H9 (cell line): ENCODE measurements around the gene CXXC1. TPM values are rescaled to one million over a fixed set of nuclear protein-coding genes. Genes with fewer than 3 reads are reported as not detected.

ENCODE experiments used
- DNase-seq: peaks from one replicate; pipeline ENCODE4 v3.0.0-alpha.2; 2017
- H2AFZ ChIP-seq: one replicate; pipeline ENCODE4 v1.6.1; 2013; ENCODE audit warnings: mild to moderate bottlenecking, low read length, control low read depth, moderate library complexity
- H2AK5ac ChIP-seq: 2 replicates; pipeline ENCODE4 v1.6.1; 2013; ENCODE audit warnings: low read length, control low read depth, mixed read lengths; ENCODE audit not compliant: insufficient read length
- H2BK120ac ChIP-seq: one replicate; pipeline ENCODE4 v1.6.1; 2013; ENCODE audit warnings: low read depth, mild to moderate bottlenecking, low read length, control low read depth, inconsistent platforms; ENCODE audit not compliant: poor library complexity, severe bottlenecking
- H2BK12ac ChIP-seq: 2 replicates; pipeline ENCODE4 v1.6.1; 2013; ENCODE audit warnings: low read length, control low read depth, mixed read lengths, low read depth; ENCODE audit not compliant: insufficient read length
- H2BK15ac ChIP-seq: 2 replicates; pipeline ENCODE4 v1.6.1; 2013; ENCODE audit warnings: low read depth, low read length, control low read depth
- H2BK20ac ChIP-seq: one replicate; pipeline ENCODE4 v1.6.1; 2013; ENCODE audit warnings: low read depth, mild to moderate bottlenecking, low read length, control low read depth, inconsistent platforms; ENCODE audit not compliant: poor library complexity, severe bottlenecking
- H2BK5ac ChIP-seq: 2 replicates; pipeline ENCODE4 v1.6.1; 2013; ENCODE audit warnings: low read length, control low read depth, mixed read lengths; ENCODE audit not compliant: insufficient read length
- H3K14ac ChIP-seq: 2 replicates; pipeline ENCODE4 v1.6.1; 2013; ENCODE audit warnings: low read length, control low read depth; ENCODE audit not compliant: insufficient read depth
- H3K18ac ChIP-seq: 2 replicates; pipeline ENCODE4 v1.6.1; 2013; ENCODE audit warnings: low read depth, mild to moderate bottlenecking, mixed read lengths, low read length, control low read depth; ENCODE audit not compliant: insufficient read length
- H3K23ac ChIP-seq: 2 replicates; pipeline ENCODE4 v1.6.1; 2013; ENCODE audit warnings: low read length, control low read depth, mixed read lengths, low read depth; ENCODE audit not compliant: insufficient read length
- H3K23me2 ChIP-seq: 2 replicates; pipeline ENCODE4 v1.6.1; 2013; ENCODE audit warnings: low read depth, mild to moderate bottlenecking, mixed read lengths, low read length, control low read depth; ENCODE audit not compliant: insufficient read length, poor library complexity, severe bottlenecking
- H3K27ac ChIP-seq: 2 replicates; pipeline ENCODE4 v1.5.1; 2013; ENCODE audit warnings: low read length, control low read depth, mixed read lengths, low read depth; ENCODE audit not compliant: insufficient read length
- H3K27me3 ChIP-seq: 2 replicates; pipeline ENCODE4 v1.6.1; 2013; ENCODE audit warnings: low read length, control low read depth, inconsistent platforms; ENCODE audit not compliant: insufficient read depth
- H3K4ac ChIP-seq: 2 replicates; pipeline ENCODE4 v1.6.1; 2013; ENCODE audit warnings: low read depth, mild to moderate bottlenecking, control low read depth, inconsistent platforms, low read length, moderate library complexity
- H3K4me1 ChIP-seq: 2 replicates; pipeline ENCODE4 v1.6.1; 2013; ENCODE audit warnings: low read length, control low read depth, inconsistent platforms; ENCODE audit not compliant: insufficient read depth
- H3K4me2 ChIP-seq: 2 replicates; pipeline ENCODE4 v1.6.1; 2013; ENCODE audit warnings: low read length, control low read depth, mixed read lengths; ENCODE audit not compliant: insufficient read length, insufficient read depth
- H3K56ac ChIP-seq: 2 replicates; pipeline ENCODE4 v1.6.1; 2013; ENCODE audit warnings: low read depth, mild to moderate bottlenecking, mixed read lengths, low read length, control low read depth; ENCODE audit not compliant: insufficient read length
- H3K79me1 ChIP-seq: 2 replicates; pipeline ENCODE4 v1.6.1; 2013; ENCODE audit warnings: low read depth, mild to moderate bottlenecking, moderate library complexity, low read length, control low read depth, inconsistent platforms; ENCODE audit not compliant: insufficient read depth, poor library complexity, severe bottlenecking
- H3K79me2 ChIP-seq: 2 replicates; pipeline ENCODE4 v1.6.1; 2013; ENCODE audit warnings: low read length, control low read depth, inconsistent platforms; ENCODE audit not compliant: insufficient read depth
- H3K9ac ChIP-seq: 2 replicates; pipeline ENCODE4 v1.6.1; 2013; ENCODE audit warnings: low read length, control low read depth, mixed read lengths; ENCODE audit not compliant: insufficient read length; ENCODE audit errors: extremely low read depth
- H3K9me3 ChIP-seq: one replicate; pipeline ENCODE4 v1.6.1; 2013; ENCODE audit warnings: low read depth, low read length, inconsistent platforms; ENCODE audit not compliant: control insufficient read depth
- H3T11ph ChIP-seq: one replicate; pipeline ENCODE4 v1.6.1; 2013; ENCODE audit warnings: mild to moderate bottlenecking, low read length, control low read depth, inconsistent platforms
- H4K20me1 ChIP-seq: one replicate; pipeline ENCODE4 v1.6.1; 2013; ENCODE audit not compliant: control insufficient read depth, insufficient read length, insufficient read depth
- H4K5ac ChIP-seq: 2 replicates; pipeline ENCODE4 v1.6.1; 2013; ENCODE audit warnings: low read depth, mild to moderate bottlenecking, mixed read lengths, low read length, control low read depth; ENCODE audit not compliant: insufficient read length
- H4K8ac ChIP-seq: replicated peaks from 2 replicates; pipeline ENCODE4 v1.6.1; 2013; ENCODE audit warnings: low read length, control low read depth, mixed read lengths, low read depth; ENCODE audit not compliant: insufficient read length
- H4K91ac ChIP-seq: 2 replicates; pipeline ENCODE4 v1.6.1; 2013; ENCODE audit warnings: low read depth, mild to moderate bottlenecking, moderate library complexity, mixed read lengths, low read length, control low read depth; ENCODE audit not compliant: insufficient read length
- H3K27ac Mint-ChIP-seq, 3 experiments: 2 replicates in 2 of 3; 3 replicates in 1 of 3; pipeline ENCODE4 v1.8.0; 2020 to 2021; ENCODE audit warnings: mixed read lengths in 3 of 3, mild to moderate bottlenecking in 1 of 3, moderate library complexity in 1 of 3
- H3K27me3 Mint-ChIP-seq: 2 replicates; pipeline ENCODE4 v1.8.0; 2021; ENCODE audit warnings: low read depth, mild to moderate bottlenecking, moderate library complexity, mixed read lengths
- H3K36me3 Mint-ChIP-seq, 3 experiments: 2 replicates in 2 of 3; 3 replicates in 1 of 3; pipeline ENCODE4 v1.8.0; 2020 to 2021; ENCODE audit warnings: low read depth in 3 of 3, mixed read lengths in 3 of 3; ENCODE audit not compliant: insufficient read depth in 1 of 3
- H3K4me1 Mint-ChIP-seq, 2 experiments: 2 replicates each; pipeline ENCODE4 v1.8.0; 2020; ENCODE audit warnings: mixed read lengths in 2 of 2
- H3K4me3 Mint-ChIP-seq, 2 experiments: 2 replicates in 1 of 2; 3 replicates in 1 of 2; pipeline ENCODE4 v1.8.0; 2020 to 2021; ENCODE audit warnings: mild to moderate bottlenecking in 2 of 2, mixed read lengths in 2 of 2, moderate library complexity in 1 of 2
- H3K9me3 Mint-ChIP-seq, 2 experiments: 2 replicates in 1 of 2; 3 replicates in 1 of 2; pipeline ENCODE4 v1.8.0; 2020; ENCODE audit warnings: mild to moderate bottlenecking in 2 of 2, mixed read lengths in 2 of 2, moderate library complexity in 1 of 2
- CTCF ChIP-seq: fragments of 200-600 bp; sonication (generic); conservative IDR thresholded peaks from 3 replicates; pipeline ENCODE4 v1.8.0; 2021; ENCODE audit warnings: antibody characterized with exemption, mild to moderate bottlenecking
- WGBS: extraction: QIAGEN DNeasy Blood & Tissue Kit; methylation state at CpG from one replicate; pipeline ENCODE4 v1.1.7; 2013; ENCODE audit warnings: missing lambda C conversion rate, low lambda C conversion rate, mixed read lengths; ENCODE audit not compliant: insufficient read length; ENCODE audit errors: extremely low coverage; 5-methylcytosine and 5-hydroxymethylcytosine counted together
- total RNA-seq: library from RNA; stranded (reverse); gene quantifications from 2 replicates; pipeline ENCODE4 v1.2.1, GENCODE V29; 2021

The CXXC1 gene
- total RNA-seq, 1 experiment from 2014 or later = 95.9 TPM

- no peak overlapping the region for H2BK12ac ChIP-seq
- no peak overlapping the region for H2BK5ac ChIP-seq
- H2AK5ac ChIP-seq = no peak overlapping the region
- H3T11ph ChIP-seq = no peak overlapping the region
- no peak overlapping the region for H2AFZ ChIP-seq
- no peak overlapping the region for H3K27ac ChIP-seq
- H3K23me2 ChIP-seq = peaks cover 15% of the 10 kb centered on the region
- no peak overlapping the region for H2BK120ac ChIP-seq
- H3K27me3 Mint-ChIP-seq = no peaks in the 10 kb centered on the region
- H3K79me2 ChIP-seq = no peaks in the 10 kb centered on the region; the same call in 1 of the 2 replicates
- no peak overlapping the region for H4K91ac ChIP-seq
- WGBS = no CpG with 5 or more reads among the region's 29 CpGs
- H3K9me3 Mint-ChIP-seq = no peaks in the 10 kb centered on the region; a peak in 1 of 5 replicates
- H4K5ac ChIP-seq = no peak overlapping the region
- no peak overlapping the region for H3K4me2 ChIP-seq
- no peak overlapping the region for H3K9ac ChIP-seq
- no peaks in the 10 kb centered on the region for H4K20me1 ChIP-seq
- peak overlapping the region in 1 of 3 experiments; percentile 59; a peak in 2 of 7 replicates for H3K27ac Mint-ChIP-seq
- H3K4me3 Mint-ChIP-seq = no peak overlapping the region
- DNase-seq = no peak
- no peak overlapping the region for H3K23ac ChIP-seq
- H3K27me3 ChIP-seq = no peaks in the 10 kb centered on the region
- H3K79me1 ChIP-seq = no peaks in the 10 kb centered on the region
- H3K56ac ChIP-seq = no peak overlapping the region
- peaks cover 40 to 52% (median 52%) of the 10 kb centered on the region in 3 experiments; a peak in 6 of 7 replicates for H3K36me3 Mint-ChIP-seq
- no peak overlapping the region for H3K4ac ChIP-seq
- no peak overlapping the region for H2BK15ac ChIP-seq
- TF ChIP-seq CTCF = no peak
- no peak overlapping the region for H3K14ac ChIP-seq
- H3K4me1 ChIP-seq = no peaks in the 10 kb centered on the region
- no peak overlapping the region for H2BK20ac ChIP-seq
- H3K4me1 Mint-ChIP-seq = peaks cover 17 to 24% of the 10 kb centered on the region in 2 experiments
- no peaks in the 10 kb centered on the region for H3K9me3 ChIP-seq
- no peak overlapping the region for H4K8ac ChIP-seq
- H3K18ac ChIP-seq = no peak overlapping the region
These were observed 3.9 kb downstream of the CXXC1 start for GRCh38 chr18:50283469-50284209.
